Vagina (tissue), 2 donors: ENCODE results near the gene TNS3.

Source experiments
- CTCF ChIP-seq, 3 experiments: fragments of 450-650 bp in 2 of 3; fragments of 200-600 bp in 1 of 3; sonication (generic) in 1 of 3; IDR thresholded peaks; one replicate each; pipeline ENCODE4 v1.5.1; 2017 to 2019; ENCODE audit warnings: antibody characterized with exemption in 3 of 3, mild to moderate bottlenecking in 2 of 3, moderate library complexity in 2 of 3
- POLR2A ChIP-seq, 2 donors: fragments of 450-650 bp; IDR thresholded peaks; one replicate each; pipeline ENCODE4 v1.6.1; 2017; ENCODE audit warnings: antibody characterized with exemption in 2 of 2, mild to moderate bottlenecking in 2 of 2, moderate library complexity in 2 of 2
- POLR2AphosphoS5 ChIP-seq, 2 donors: sonication (generic); formaldehyde crosslinking; IDR thresholded peaks; one replicate each; pipeline ENCODE4 v1.9.0; 2017; ENCODE audit warnings: antibody characterized with exemption in 2 of 2, mild to moderate bottlenecking in 2 of 2, low read depth in 1 of 2; ENCODE audit not compliant: insufficient read depth in 1 of 2

- TF ChIP-seq CTCF (IDR thresholded peaks at IDR 0.05) (no peak), POLR2A (IDR thresholded peaks at IDR 0.05) (no peak), POLR2AphosphoS5 (IDR thresholded peaks at IDR 0.05; ENCODE audit: insufficient read depth in 1 of 2, low read depth in 1 of 2) (no peak)
These were observed 345.3 kb downstream of the TNS3 start for GRCh38 chr7:47236480-47237129.
